OCI-LY1 (cell line): ENCODE data around the gene FARP1.

Source experiments
- EZH2 ChIP-seq: fragments of 200-600 bp; sonication (generic), shearing (Covaris generic); IDR thresholded peaks from 2 replicates; pipeline ENCODE4 v1.8.0; 2017; ENCODE audit warnings: borderline replicate concordance, mixed run types, mild to moderate bottlenecking, antibody characterized with exemption, low read length, moderate library complexity, mixed read lengths
- TF ChIP-seq, protein P1 (sequence below): fragments of 200-600 bp; sonication (generic), shearing (Covaris generic); IDR thresholded peaks from 2 replicates; pipeline ENCODE4 v1.5.1; 2017; ENCODE audit warnings: mild to moderate bottlenecking, antibody characterized with exemption, low read length, moderate library complexity, mixed read lengths

DNA sequence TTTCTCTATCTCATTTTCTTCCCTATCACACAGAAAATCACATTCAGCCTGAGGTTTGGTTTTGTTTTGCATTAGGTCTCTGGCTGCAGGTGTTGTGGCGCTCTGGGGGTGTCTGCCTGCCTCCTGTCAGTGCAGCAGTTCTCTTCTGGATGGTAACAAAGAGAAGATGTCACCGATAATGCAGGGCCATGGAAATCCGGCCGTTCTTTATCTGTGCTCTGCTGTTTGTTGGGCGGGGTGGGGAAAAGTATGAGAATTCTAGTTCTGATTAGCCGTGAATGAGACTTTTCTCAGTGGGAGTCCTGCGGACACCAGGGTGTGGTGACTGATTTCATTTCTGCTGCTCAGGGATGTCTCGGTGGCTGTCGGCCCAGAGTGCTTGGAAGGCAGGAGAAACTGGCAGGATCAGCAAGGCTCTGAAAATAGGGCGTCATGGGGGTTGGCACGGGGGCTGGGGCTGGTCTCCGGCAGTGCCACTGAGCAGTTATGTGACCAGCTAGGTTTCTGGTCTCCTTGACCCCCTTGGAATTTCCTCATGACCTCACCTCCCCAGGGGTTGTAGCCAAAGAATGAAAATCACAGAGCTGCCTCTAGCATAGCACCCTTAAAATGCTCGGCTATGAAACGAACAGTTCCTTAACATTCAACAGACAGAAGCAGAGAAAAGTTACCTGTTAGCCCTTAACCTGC is 29.2 kb downstream of the FARP1 start:
- TF ChIP-seq, protein P1, sequence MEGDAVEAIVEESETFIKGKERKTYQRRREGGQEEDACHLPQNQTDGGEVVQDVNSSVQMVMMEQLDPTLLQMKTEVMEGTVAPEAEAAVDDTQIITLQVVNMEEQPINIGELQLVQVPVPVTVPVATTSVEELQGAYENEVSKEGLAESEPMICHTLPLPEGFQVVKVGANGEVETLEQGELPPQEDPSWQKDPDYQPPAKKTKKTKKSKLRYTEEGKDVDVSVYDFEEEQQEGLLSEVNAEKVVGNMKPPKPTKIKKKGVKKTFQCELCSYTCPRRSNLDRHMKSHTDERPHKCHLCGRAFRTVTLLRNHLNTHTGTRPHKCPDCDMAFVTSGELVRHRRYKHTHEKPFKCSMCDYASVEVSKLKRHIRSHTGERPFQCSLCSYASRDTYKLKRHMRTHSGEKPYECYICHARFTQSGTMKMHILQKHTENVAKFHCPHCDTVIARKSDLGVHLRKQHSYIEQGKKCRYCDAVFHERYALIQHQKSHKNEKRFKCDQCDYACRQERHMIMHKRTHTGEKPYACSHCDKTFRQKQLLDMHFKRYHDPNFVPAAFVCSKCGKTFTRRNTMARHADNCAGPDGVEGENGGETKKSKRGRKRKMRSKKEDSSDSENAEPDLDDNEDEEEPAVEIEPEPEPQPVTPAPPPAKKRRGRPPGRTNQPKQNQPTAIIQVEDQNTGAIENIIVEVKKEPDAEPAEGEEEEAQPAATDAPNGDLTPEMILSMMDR: no peak
- TF ChIP-seq EZH2: no peak
